Gastrocnemius medialis (tissue), 4 donors: ENCODE data around the gene CUX1. TPM values are rescaled to one million over a fixed set of nuclear protein-coding genes. Genes with fewer than 3 reads are reported as not detected.

Experiments
- ATAC-seq, 2 donors: fragments of 150-250 bp; one replicate each; pipeline ENCODE4 v1.9.1; 2016
- DNase-seq, 2 donors: peaks; one replicate each; pipeline ENCODE4 v3.0.0-alpha.2; 2019
- H3K27ac ChIP-seq, 4 donors: fragments of 200-600 bp; sonication (generic); 1 replicate in 1 of 4; 2 replicates in 3 of 4; pipeline ENCODE4 v1.5.1; 2016 to 2018; ENCODE audit warnings: mild to moderate bottlenecking in 2 of 4, moderate library complexity in 1 of 4
- H3K27me3 ChIP-seq, 3 donors: fragments of 200-600 bp; sonication (generic) in 2 of 3; 1 replicate in 1 of 3; 2 replicates in 2 of 3; pipeline versions ENCODE4 v1.5.1 to v1.6.0; 2016 to 2019; ENCODE audit warnings: mild to moderate bottlenecking in 1 of 3, moderate library complexity in 1 of 3
- H3K36me3 ChIP-seq, 2 donors: fragments of 200-600 bp; sonication (generic) in 1 of 2; one replicate each; pipeline ENCODE4 v1.5.1; 2017 to 2018
- H3K4me1 ChIP-seq, 2 donors: fragments of 200-600 bp; sonication (generic) in 1 of 2; one replicate each; pipeline ENCODE4 v1.5.1; 2016 to 2017; ENCODE audit warnings: mild to moderate bottlenecking in 2 of 2
- H3K4me3 ChIP-seq, 4 donors: fragments of 200-600 bp; sonication (generic) in 3 of 4; 1 replicate in 1 of 4; 2 replicates in 3 of 4; pipeline ENCODE4 v1.5.1; 2016 to 2019; ENCODE audit warnings: mild to moderate bottlenecking in 2 of 4
- H3K9me3 ChIP-seq, 3 donors: fragments of 200-600 bp; sonication (generic) in 2 of 3; 1 replicate in 1 of 3; 2 replicates in 2 of 3; pipeline ENCODE4 v1.5.1; 2016 to 2019
- POLR2A ChIP-seq, 2 donors: fragments of 450-650 bp; IDR thresholded peaks; one replicate each; pipeline ENCODE4 v1.6.1; 2017; ENCODE audit warnings: antibody characterized with exemption in 2 of 2, mild to moderate bottlenecking in 2 of 2, moderate library complexity in 2 of 2
- in situ Hi-C, 4 donors: fragments of 200-750 bp; cut with MboI; loops; one replicate each; pipeline versions ENCODE4 v1.15.0 to v1.8.0; 2017; ENCODE audit warnings: low sequenced_read_pairs in 4 of 4
- intact Hi-C: fragments of 100-400 bp; cut with DNase I; formaldehyde crosslinking; loops from one replicate; pipeline ENCODE4 v1.15.1; 2023; ENCODE audit warnings: low total_unique reads
- total RNA-seq, 4 donors: library from RNA; depleted of rRNA; stranded (reverse); fragments of >200 nt; gene quantifications; one replicate each; pipeline versions ENCODE4 v1.1.0 to v1.2.3, GENCODE V29; 2016
- TF ChIP-seq, protein P1 (sequence below), 5 experiments: fragments of 450-650 bp in 3 of 5; fragments of 200-600 bp in 2 of 5; sonication (generic) in 2 of 5; IDR thresholded peaks in 4 of 5; conservative IDR thresholded peaks in 1 of 5; 1 replicate in 4 of 5; 2 replicates in 1 of 5; pipeline ENCODE4 v1.5.1; 2016 to 2019; ENCODE audit warnings: antibody characterized with exemption in 5 of 5, mild to moderate bottlenecking in 3 of 5, moderate library complexity in 3 of 5

Gene CUX1
- total RNA-seq, 4 donors from 2014 or later: 44.1 to 57.9 (median 54.9) TPM

DNA sequence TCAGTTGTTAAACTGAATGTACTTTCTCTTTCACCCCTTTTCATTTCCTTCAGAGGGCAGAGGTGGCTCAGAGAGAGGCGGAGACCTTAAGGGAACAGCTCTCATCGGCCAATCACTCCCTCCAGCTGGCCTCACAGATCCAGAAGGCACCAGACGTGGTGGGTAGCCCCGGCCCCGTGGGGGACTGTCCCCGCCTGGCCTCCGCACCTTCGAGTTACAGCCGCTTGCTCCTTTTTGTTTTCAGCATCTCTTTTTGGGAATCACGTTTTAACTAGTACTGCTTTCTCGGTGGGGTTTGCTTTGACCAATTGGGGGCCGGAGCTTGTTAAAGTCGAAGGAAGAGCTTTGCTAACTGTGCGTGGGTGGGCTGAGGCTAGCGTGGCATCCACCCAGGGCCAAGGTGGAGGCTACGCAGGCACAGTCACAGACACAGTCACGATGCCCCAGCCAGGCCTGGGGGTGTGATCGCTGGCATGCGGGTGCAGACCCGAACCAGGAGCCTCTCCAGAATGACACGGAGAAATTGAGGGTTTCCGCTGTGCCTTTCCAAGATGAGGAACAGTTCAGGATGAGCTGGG is 353.1 kb downstream of the CUX1 start:
- DNase-seq: no peak
- H3K36me3 ChIP-seq: peaks cover 0 to 15% of the 10 kb centered on the region in 2 donors
- no peak for ATAC-seq
- intact Hi-C loops: no loop called here
- H3K4me3 ChIP-seq: no peak overlapping the region
- TF ChIP-seq, protein P1, sequence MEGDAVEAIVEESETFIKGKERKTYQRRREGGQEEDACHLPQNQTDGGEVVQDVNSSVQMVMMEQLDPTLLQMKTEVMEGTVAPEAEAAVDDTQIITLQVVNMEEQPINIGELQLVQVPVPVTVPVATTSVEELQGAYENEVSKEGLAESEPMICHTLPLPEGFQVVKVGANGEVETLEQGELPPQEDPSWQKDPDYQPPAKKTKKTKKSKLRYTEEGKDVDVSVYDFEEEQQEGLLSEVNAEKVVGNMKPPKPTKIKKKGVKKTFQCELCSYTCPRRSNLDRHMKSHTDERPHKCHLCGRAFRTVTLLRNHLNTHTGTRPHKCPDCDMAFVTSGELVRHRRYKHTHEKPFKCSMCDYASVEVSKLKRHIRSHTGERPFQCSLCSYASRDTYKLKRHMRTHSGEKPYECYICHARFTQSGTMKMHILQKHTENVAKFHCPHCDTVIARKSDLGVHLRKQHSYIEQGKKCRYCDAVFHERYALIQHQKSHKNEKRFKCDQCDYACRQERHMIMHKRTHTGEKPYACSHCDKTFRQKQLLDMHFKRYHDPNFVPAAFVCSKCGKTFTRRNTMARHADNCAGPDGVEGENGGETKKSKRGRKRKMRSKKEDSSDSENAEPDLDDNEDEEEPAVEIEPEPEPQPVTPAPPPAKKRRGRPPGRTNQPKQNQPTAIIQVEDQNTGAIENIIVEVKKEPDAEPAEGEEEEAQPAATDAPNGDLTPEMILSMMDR (IDR thresholded peaks at IDR 0.05 in 4 of 5, conservative IDR thresholded peaks at IDR 0.05 in 1 of 5): no peak
- no peak for TF ChIP-seq POLR2A (IDR thresholded peaks at IDR 0.05)
- no peaks in the 10 kb centered on the region for H3K9me3 ChIP-seq
- peaks cover 12 to 24% of the 10 kb centered on the region in 2 donors for H3K4me1 ChIP-seq
- H3K27me3 ChIP-seq: no peaks in the 10 kb centered on the region
- H3K27ac ChIP-seq: peak overlapping the region in 1 of 4 donors; percentile 62
- in situ Hi-C loops: no loop called here

DNA sequence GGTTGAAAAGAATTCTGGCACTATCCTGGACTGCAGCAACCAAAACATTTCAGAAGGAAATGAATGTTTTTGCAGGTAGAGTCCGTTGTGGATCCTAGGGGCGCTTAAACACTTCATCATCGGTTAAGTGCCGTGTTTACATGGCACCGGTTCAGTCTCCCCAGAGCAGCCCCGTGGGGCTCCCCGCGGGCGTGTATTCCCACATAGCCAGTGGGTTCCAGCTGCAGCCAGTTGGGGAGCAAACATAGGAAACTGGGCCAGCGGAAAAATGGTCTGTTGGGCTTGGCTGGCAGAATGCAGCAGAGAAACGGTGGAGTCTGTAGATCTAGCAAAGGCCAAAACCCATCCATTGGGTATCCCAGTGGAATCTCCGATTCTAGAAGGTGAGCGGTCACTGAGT is 356.2 kb downstream of the CUX1 start:
- Histone ChIP-seq H3K27me3 (no peaks in the 10 kb centered on the region), H3K9me3 (no peaks in the 10 kb centered on the region), H3K4me3 (no peak overlapping the region), H3K4me1 (peaks cover 14 to 27% of the 10 kb centered on the region in 2 donors), H3K27ac (peak overlapping the region in 2 of 4 donors; percentile 71 to 85), H3K36me3 (peaks cover 0 to 18% of the 10 kb centered on the region in 2 donors)
- in situ Hi-C loops (no loop called here), intact Hi-C loops (loop anchor here (2.0 kb wide), 1 partner anchor 23 kb away; no protein-coding TSS in a partner anchor)
- TF ChIP-seq POLR2A (IDR thresholded peaks at IDR 0.05): no peak
- TF ChIP-seq, protein P1 (IDR thresholded peaks at IDR 0.05 in 4 of 5, conservative IDR thresholded peaks at IDR 0.05 in 1 of 5): no peak
- DNase-seq (no peak), ATAC-seq (no peak)

GRCh38 chr7:102175423-102176170 is 358.2 kb downstream of the CUX1 start:
- TF ChIP-seq, protein P1 (IDR thresholded peaks at IDR 0.05 in 4 of 5, conservative IDR thresholded peaks at IDR 0.05 in 1 of 5): no peak
- TF ChIP-seq POLR2A (IDR thresholded peaks at IDR 0.05): no peak
- ATAC-seq (peak; percentile 78 to 89), DNase-seq (peak; percentile 72 to 84)
- in situ Hi-C loops: no loop called here
- H3K36me3 ChIP-seq: peaks cover 0 to 25% of the 10 kb centered on the region in 2 donors
- intact Hi-C loops: no loop called here
- H3K9me3 ChIP-seq: no peaks in the 10 kb centered on the region
- peak overlapping the region in 1 of 4 donors; percentile 2 for H3K4me3 ChIP-seq
- H3K27ac ChIP-seq: peak overlapping the region; percentile 57 to 85 (median 72)
- H3K4me1 ChIP-seq: peaks cover 14 to 18% of the 10 kb centered on the region in 2 donors
- H3K27me3 ChIP-seq: no peaks in the 10 kb centered on the region

GRCh38 chr7:102178410-102178809 is 361.0 kb downstream of the CUX1 start:
- peaks cover 0 to 13% of the 10 kb centered on the region in 2 donors for H3K36me3 ChIP-seq
- H3K27me3 ChIP-seq: no peaks in the 10 kb centered on the region
- no peak for ATAC-seq
- no peak for DNase-seq
- intact Hi-C loops (no loop called here), in situ Hi-C loops (no loop called here)
- H3K4me3 ChIP-seq: no peak overlapping the region
- no peak overlapping the region for H3K27ac ChIP-seq
- H3K9me3 ChIP-seq: no peaks in the 10 kb centered on the region
- peaks cover 26 to 32% of the 10 kb centered on the region in 2 donors for H3K4me1 ChIP-seq
- TF ChIP-seq POLR2A (IDR thresholded peaks at IDR 0.05): no peak
- TF ChIP-seq, protein P1 (IDR thresholded peaks at IDR 0.05 in 4 of 5, conservative IDR thresholded peaks at IDR 0.05 in 1 of 5): no peak
